A549 (cell line): Measurements from ENCODE around the gene TSHZ3. TPM values are rescaled to one million over a fixed set of nuclear protein-coding genes. Genes with fewer than 3 reads are reported as not detected.

Source experiments
- ATAC-seq, 2 experiments: fragments of 200-7000 bp in 1 of 2; fragments of >200 bp in 1 of 2; cut with Nextera tagmentation in 1 of 2; cut with Tn5 transposase in 1 of 2; 3 replicates each; pipeline versions ENCODE4 v1.8.0 to v1.9.1; 2018 to 2020; ENCODE audit warnings: mild to moderate bottlenecking in 1 of 2, moderate library complexity in 1 of 2
- CTCF ChIA-PET: fragments of 300-600 bp; sonication (Branson Sonifier 250); formaldehyde crosslinking; extraction: SDS; loops from one replicate; lab custom pipeline; 2021; ENCODE audit warnings: antibody characterized with exemption, inconsistent platforms; lab: Yijun Ruan, JAX
- POLR2A ChIA-PET: fragments of 350-600 bp; formaldehyde crosslinking; extraction: SDS; loops from one replicate; lab custom pipeline; 2021; ENCODE audit warnings: antibody characterized with exemption, inconsistent platforms; lab: Yijun Ruan, JAX
- DNase-seq, 2 experiments: peaks; one replicate each; pipeline versions ENCODE4 v3.0.0 to v3.0.0-alpha.2; 2011 to 2016; ENCODE audit warnings: low read depth in 1 of 2, low spot score in 1 of 2
- FAIRE-seq: peaks from 2 replicates; lab custom pipeline; 2011; peaks lifted over from hg19 to GRCh38; lab: Jason Lieb, UNC
- H3K27ac ChIP-seq, 2 experiments: fragments of >200 bp; sonication (Bioruptor Twin); formaldehyde crosslinking; 3 replicates each; pipeline ENCODE4 v1.5.1; 2016 to 2017
- H3K4me1 ChIP-seq: fragments of >200 bp; sonication (Bioruptor Twin); formaldehyde crosslinking; 3 replicates; pipeline ENCODE4 v1.6.1; 2016
- H3K4me2 ChIP-seq: fragments of >200 bp; sonication (Bioruptor Twin); formaldehyde crosslinking; 3 replicates; pipeline ENCODE4 v1.6.1; 2016
- H3K4me3 ChIP-seq: fragments of >200 bp; sonication (Bioruptor Twin); formaldehyde crosslinking; 3 replicates; pipeline ENCODE4 v1.5.1; 2016
- H3K9me3 ChIP-seq: fragments of >200 bp; sonication (Bioruptor Twin); formaldehyde crosslinking; 3 replicates; pipeline ENCODE4 v1.6.1; 2016
- ATOH8 ChIP-seq: fragments of 250-450 bp; sonication (Bioruptor Pico); IDR thresholded peaks from 2 replicates; pipeline ENCODE4 v1.5.0; 2020; ENCODE audit warnings: low read depth, mild to moderate bottlenecking, moderate library complexity
- E2F6 ChIP-seq: IDR thresholded peaks from 2 replicates; pipeline ENCODE4 v1.6.1; 2012; ENCODE audit warnings: low read depth, borderline replicate concordance
- ELK1 ChIP-seq: fragments of 150-350 bp; IDR thresholded peaks from 2 replicates; pipeline ENCODE4 v1.6.1; 2014; ENCODE audit warnings: low read depth, mild to moderate bottlenecking, low read length
- ESRRA ChIP-seq: fragments of 150-350 bp; IDR thresholded peaks from 2 replicates; pipeline ENCODE4 v1.6.1; 2014; ENCODE audit warnings: mild to moderate bottlenecking, low read length, borderline replicate concordance
- FOSB ChIP-seq: fragments of 250-450 bp; sonication (Bioruptor Pico); IDR thresholded peaks from 2 replicates; pipeline ENCODE4 v1.5.0; 2020; ENCODE audit warnings: mild to moderate bottlenecking, moderate library complexity
- FOSL2 ChIP-seq, 2 experiments: fragments of 450-650 bp in 1 of 2; fragments of >200 bp in 1 of 2; sonication (Bioruptor Twin) in 1 of 2; formaldehyde crosslinking; IDR thresholded peaks; 2 replicates each; pipeline versions ENCODE4 v1.5.0 to v1.6.1; 2016 to 2020; ENCODE audit warnings: mild to moderate bottlenecking in 1 of 2, moderate library complexity in 1 of 2
- FOXS1 ChIP-seq: fragments of 250-450 bp; sonication (Bioruptor Pico); IDR thresholded peaks from 2 replicates; pipeline ENCODE4 v1.5.0; 2020; ENCODE audit warnings: mild to moderate bottlenecking, moderate library complexity
- HES2 ChIP-seq: fragments of >200 bp; sonication (Bioruptor Twin); formaldehyde crosslinking; IDR thresholded peaks from 2 replicates; pipeline ENCODE4 v1.6.1; 2016
- HMGXB4 ChIP-seq: fragments of 250-450 bp; sonication (Bioruptor Pico); IDR thresholded peaks from 2 replicates; pipeline ENCODE4 v1.5.0; 2021; ENCODE audit warnings: mild to moderate bottlenecking, moderate library complexity, borderline replicate concordance
- HOXA7 ChIP-seq: fragments of 250-450 bp; sonication (Bioruptor Pico); IDR thresholded peaks from 2 replicates; pipeline ENCODE4 v1.5.0; 2020; ENCODE audit warnings: mild to moderate bottlenecking, moderate library complexity
- HOXB13 ChIP-seq: fragments of 250-450 bp; sonication (Bioruptor Pico); IDR thresholded peaks from 2 replicates; pipeline ENCODE4 v1.5.0; 2020; ENCODE audit warnings: low read depth, mild to moderate bottlenecking, moderate library complexity
- HOXB5 ChIP-seq: fragments of 250-450 bp; sonication (Bioruptor Pico); IDR thresholded peaks from 2 replicates; pipeline ENCODE4 v1.5.0; 2020; ENCODE audit warnings: mild to moderate bottlenecking, moderate library complexity
- JUNB ChIP-seq: fragments of >200 bp; sonication (Bioruptor Twin); formaldehyde crosslinking; IDR thresholded peaks from 2 replicates; pipeline ENCODE4 v1.6.1; 2016
- KDM1A ChIP-seq: fragments of 200-600 bp; sonication (generic); IDR thresholded peaks from 2 replicates; pipeline ENCODE4 v1.6.1; 2016; ENCODE audit warnings: low read depth, mild to moderate bottlenecking
- MYC ChIP-seq: IDR thresholded peaks from 2 replicates; pipeline ENCODE4 v1.6.1; 2012; ENCODE audit warnings: mild to moderate bottlenecking, inconsistent platforms, low read length, improper control_type of control experiment, borderline replicate concordance
- NPAS2 ChIP-seq: fragments of 250-450 bp; sonication (Bioruptor Pico); IDR thresholded peaks from 2 replicates; pipeline ENCODE4 v1.8.0; 2022; ENCODE audit warnings: mild to moderate bottlenecking, moderate library complexity, borderline replicate concordance
- NR3C1 ChIP-seq: fragments of >200 bp; sonication (Bioruptor Twin); formaldehyde crosslinking; IDR thresholded peaks from 3 replicates; pipeline ENCODE4 v1.6.1; 2017
- PBX3 ChIP-seq: IDR thresholded peaks from 2 replicates; pipeline ENCODE4 v1.6.1; 2012
- RARB ChIP-seq: fragments of 250-450 bp; sonication (Bioruptor Pico); IDR thresholded peaks from 2 replicates; pipeline ENCODE4 v1.8.0; 2021; ENCODE audit warnings: mild to moderate bottlenecking, moderate library complexity
- RNF2 ChIP-seq: fragments of 200-600 bp; sonication (generic); IDR thresholded peaks from 2 replicates; pipeline ENCODE4 v1.6.1; 2016; ENCODE audit warnings: low read depth, mild to moderate bottlenecking, antibody characterized with exemption, moderate library complexity, borderline replicate concordance
- TP53 ChIP-seq: fragments of 250-450 bp; sonication (Bioruptor Pico); IDR thresholded peaks from 2 replicates; pipeline ENCODE4 v1.5.0; 2021; ENCODE audit warnings: mild to moderate bottlenecking, moderate library complexity
- WGBS: methylation state at CpG from one replicate; pipeline ENCODE4 v1.1.6; 2017; ENCODE audit errors: missing lambda C conversion rate; 5-methylcytosine and 5-hydroxymethylcytosine counted together
- polyA plus RNA-seq, 4 experiments: library from polyadenylated mRNA; depleted of rRNA in 3 of 4; stranded (reverse); fragments of >200 nt; fragmentation: RNase III in 1 of 4; extraction: RNeasy Plus Mini Kit Qiagen cat#74134 plus additional on column Dnase treatment in 1 of 4; gene quantifications; 2 replicates in 3 of 4; 3 replicates in 1 of 4; pipeline ENCODE4 v1.2.3, GENCODE V29; 2011 to 2017

The TSHZ3 gene
- polyA plus RNA-seq, 2 of the 4 experiments (the other 2 are of a cell fraction), result 0.92 to 2.0 TPM

- Histone ChIP-seq H3K4me1 (no peaks in the 10 kb centered on the region), H3K4me3 (no peak overlapping the region), H3K9me3 (no peaks in the 10 kb centered on the region), H3K4me2 (no peak overlapping the region), H3K27ac (no peak overlapping the region)
- POLR2A ChIA-PET, result no interaction called here
- WGBS, result 28% methylated on average over 4 of the region's 4 CpGs
- ATAC-seq (no peak), DNase-seq (no peak), FAIRE-seq (no peak)
- TF ChIP-seq RARB (CRISPR knock-in tag) (no peak), MYC (no peak), FOXS1 (CRISPR knock-in tag) (no peak), NPAS2 (CRISPR knock-in tag) (no peak), PBX3 (no peak), E2F6 (no peak), FOSB (CRISPR knock-in tag) (no peak), NR3C1 (no peak), ATOH8 (CRISPR knock-in tag) (no peak), TP53 (CRISPR knock-in tag) (no peak), FOSL2 (IDR thresholded peaks at IDR 0.05) (no peak), FOSL2 (CRISPR knock-in tag; IDR thresholded peaks at IDR 0.05) (no peak), HOXB5 (CRISPR knock-in tag) (no peak), HES2 (no peak), HOXB13 (no peak), ESRRA (no peak), ELK1 (no peak), RNF2 (no peak), HOXA7 (no peak)
- CTCF ChIA-PET, result interaction anchor here (0.8 kb wide), 1 partner anchor 296 kb away, joined by 3 read pairs; no protein-coding TSS in a partner anchor
These were observed 38.7 kb downstream of the TSHZ3 start for GRCh38 chr19:31310432-31311133.

- H3K9me3 ChIP-seq, result no peaks in the 10 kb centered on the region
- H3K4me1 ChIP-seq, result no peaks in the 10 kb centered on the region
- ATAC-seq, result no peak
- H3K27ac ChIP-seq, result no peak overlapping the region
- no peak for FAIRE-seq
- no peak overlapping the region for H3K4me2 ChIP-seq
- no peak overlapping the region for H3K4me3 ChIP-seq
- POLR2A ChIA-PET, result no interaction called here
- CTCF ChIA-PET, result no interaction called here
- no peak for TF ChIP-seq HOXB13
- TF ChIP-seq JUNB, result no peak
- no peak for TF ChIP-seq KDM1A
- no peak for TF ChIP-seq RARB (CRISPR knock-in tag)
- TF ChIP-seq PBX3, result no peak
- TF ChIP-seq HMGXB4, result no peak
- WGBS, result 45% methylated on average over 11 of the region's 13 CpGs
- DNase-seq, result no peak
These were observed 40.5 kb downstream of the TSHZ3 start for GRCh38 chr19:31308781-31309180.
